GM13976 (cell line): ENCODE results near the gene ARMH3.

Source experiments
- DNase-seq: peaks from one replicate; pipeline ENCODE4 v3.0.0; 2012; ENCODE audit warnings: low spot score
- in situ Hi-C: fragments of 300-500 bp; cut with MboI; formaldehyde crosslinking; loops from one replicate; pipeline ENCODE4 v1.12.0; 2022; ENCODE audit warnings: low sequenced_read_pairs, mixed read lengths, inconsistent platforms; ENCODE audit not compliant: unreplicated experiment
- TF ChIP-seq, protein P1 (sequence below): IDR thresholded peaks from 2 replicates; pipeline ENCODE4 v1.5.1; 2012; ENCODE audit warnings: borderline replicate concordance, mild to moderate bottlenecking; ENCODE audit not compliant: insufficient read depth; ENCODE audit errors: extremely low read depth, missing control alignments, control extremely low read depth

ARMH3 gene

DNA sequence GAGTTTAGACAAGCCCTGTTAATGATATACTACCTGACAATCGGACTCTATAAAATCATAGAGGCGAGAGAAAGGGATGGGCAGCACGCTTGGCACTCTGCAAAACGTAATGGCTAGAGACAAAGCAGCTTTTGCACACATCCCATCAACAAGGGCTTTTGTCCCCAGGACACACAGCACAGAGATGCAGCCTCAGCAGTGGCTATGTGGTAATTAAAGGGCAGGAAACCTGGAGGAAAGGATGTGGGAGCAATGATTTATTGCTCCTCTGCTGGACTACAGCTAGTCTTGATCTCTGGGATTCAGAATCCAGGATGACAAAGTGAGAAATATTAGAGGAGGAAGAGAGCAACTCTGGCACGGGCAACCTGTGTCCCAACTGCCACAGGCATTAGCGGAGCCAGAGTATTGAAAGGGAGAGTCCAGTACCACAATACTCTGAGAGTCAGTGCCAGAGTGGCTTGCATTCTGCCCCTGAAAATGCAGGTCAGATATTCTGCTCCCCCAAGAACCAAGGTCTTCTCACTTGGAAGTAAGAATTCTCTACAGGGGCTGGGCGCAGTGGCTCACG, 96.5 kb downstream of the ARMH3 start:
- TF ChIP-seq, protein P1, sequence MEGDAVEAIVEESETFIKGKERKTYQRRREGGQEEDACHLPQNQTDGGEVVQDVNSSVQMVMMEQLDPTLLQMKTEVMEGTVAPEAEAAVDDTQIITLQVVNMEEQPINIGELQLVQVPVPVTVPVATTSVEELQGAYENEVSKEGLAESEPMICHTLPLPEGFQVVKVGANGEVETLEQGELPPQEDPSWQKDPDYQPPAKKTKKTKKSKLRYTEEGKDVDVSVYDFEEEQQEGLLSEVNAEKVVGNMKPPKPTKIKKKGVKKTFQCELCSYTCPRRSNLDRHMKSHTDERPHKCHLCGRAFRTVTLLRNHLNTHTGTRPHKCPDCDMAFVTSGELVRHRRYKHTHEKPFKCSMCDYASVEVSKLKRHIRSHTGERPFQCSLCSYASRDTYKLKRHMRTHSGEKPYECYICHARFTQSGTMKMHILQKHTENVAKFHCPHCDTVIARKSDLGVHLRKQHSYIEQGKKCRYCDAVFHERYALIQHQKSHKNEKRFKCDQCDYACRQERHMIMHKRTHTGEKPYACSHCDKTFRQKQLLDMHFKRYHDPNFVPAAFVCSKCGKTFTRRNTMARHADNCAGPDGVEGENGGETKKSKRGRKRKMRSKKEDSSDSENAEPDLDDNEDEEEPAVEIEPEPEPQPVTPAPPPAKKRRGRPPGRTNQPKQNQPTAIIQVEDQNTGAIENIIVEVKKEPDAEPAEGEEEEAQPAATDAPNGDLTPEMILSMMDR: no peak
- in situ Hi-C loops: no loop called here
- DNase-seq: no peak

DNA sequence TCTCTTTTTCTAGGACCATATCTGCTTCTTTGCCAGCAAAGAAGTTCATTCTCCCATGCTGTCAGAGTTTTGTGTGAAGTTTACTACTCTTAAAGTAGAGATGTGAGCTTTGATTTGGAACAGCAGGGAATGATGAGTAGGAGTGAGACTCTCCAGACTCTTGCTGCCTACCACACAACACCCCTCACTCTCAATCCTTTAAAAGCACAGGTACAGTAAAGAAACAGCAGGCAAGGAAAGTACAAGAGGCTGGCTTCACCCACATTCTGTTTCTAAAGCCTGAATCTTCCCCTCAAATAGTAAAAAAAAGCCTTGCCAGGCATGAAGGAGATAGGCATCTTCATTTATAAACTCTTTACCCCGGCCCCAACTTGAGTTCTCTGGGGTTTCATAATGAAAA, 97.3 kb downstream of the ARMH3 start:
- TF ChIP-seq, protein P1: no peak
- in situ Hi-C loops: no loop called here
- no peak for DNase-seq

DNA sequence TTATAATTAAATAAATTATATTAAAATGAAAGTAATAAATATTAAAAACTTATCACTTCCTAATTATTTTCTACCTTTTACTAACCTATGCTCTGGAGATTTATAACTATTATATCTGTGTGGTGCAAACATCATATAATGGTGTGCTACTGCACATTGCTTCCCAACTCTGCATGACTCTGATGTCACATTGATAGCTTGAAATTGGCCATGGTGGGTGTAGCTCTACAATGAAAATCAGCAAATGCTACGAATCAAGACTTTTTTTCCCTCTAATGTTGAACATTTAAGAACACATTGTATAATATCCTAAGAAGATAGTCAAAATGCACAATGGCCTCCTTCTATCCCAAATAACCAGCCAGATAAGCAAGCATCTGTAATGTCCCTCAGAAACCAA, 99.1 kb downstream of the ARMH3 start:
- in situ Hi-C loops: no loop called here

DNA sequence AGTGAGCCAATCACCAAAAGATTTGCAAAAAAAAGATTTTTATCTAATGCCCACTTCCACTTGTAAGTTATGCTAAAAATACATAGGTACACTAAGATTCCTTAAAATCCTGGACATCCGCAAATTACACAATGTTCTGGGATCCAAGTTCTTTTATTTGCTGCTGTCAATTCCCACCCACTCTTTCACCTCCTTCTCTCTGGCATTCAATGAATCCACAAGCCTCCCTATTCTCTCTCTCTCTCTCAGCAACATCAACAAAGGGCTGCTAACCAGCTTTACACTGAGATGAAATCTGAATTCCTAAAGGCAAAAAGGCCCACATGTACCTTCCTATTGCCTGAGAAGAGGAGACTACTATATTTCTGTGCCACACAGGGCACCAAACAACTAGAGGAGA, 99.9 kb downstream of the ARMH3 start:
- TF ChIP-seq, protein P1: no peak
- no peak for DNase-seq

More for the DNA sequence above, 99.1 kb downstream of the ARMH3 start:
- TF ChIP-seq, protein P1: no peak
- no peak for DNase-seq

DNA sequence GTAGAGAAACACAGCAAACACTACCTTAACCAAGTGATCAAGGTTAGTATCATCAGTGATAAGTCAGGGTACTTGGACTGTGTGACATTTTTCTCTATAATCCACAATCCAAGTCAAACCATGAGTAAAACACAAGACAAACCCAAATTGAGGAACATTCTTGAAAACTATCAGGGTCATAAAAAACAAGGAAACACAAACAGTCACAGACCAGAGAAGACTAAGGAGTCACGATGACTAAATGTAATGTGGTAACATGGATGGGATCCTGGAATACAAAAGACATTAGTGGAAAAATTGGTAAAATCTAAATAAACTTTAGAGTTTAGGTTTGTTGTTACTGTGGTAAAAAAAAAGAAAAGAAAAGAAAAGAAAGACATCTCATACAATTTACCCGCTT, 103.8 kb downstream of the ARMH3 start:
- TF ChIP-seq, protein P1: no peak
- DNase-seq: no peak
- in situ Hi-C loops: no loop called here

More for the DNA sequence above, 99.9 kb downstream of the ARMH3 start:
- in situ Hi-C loops: no loop called here

DNA sequence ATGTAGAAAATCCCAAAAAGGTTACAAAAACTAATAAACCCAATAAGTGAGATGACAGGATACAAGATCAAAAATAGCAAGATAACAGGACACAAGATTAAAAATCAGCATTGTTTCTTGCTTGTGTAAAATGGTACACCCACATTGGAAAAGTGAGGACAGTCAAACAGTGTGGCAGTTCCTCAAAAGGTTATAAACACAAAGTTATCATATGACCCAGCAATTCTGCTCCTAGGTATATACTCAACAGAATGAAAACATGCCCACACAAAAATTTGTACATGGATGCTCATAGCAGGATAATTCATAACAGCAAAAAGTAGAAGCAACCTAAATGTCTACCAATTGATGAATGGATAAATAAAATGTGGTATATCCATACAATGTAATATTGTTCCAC, 105.8 kb downstream of the ARMH3 start:
- in situ Hi-C loops: no loop called here
- TF ChIP-seq, protein P1: no peak
- DNase-seq: no peak
